GM21619 (cell line): ENCODE measurements around the gene VIPAS39.

ENCODE experiments used
- ATAC-seq: cut with Tn5 transposase; IDR thresholded peaks from one replicate; pipeline ENCODE4 v1.9.1; 2021; ENCODE audit not compliant: unreplicated experiment

Gene VIPAS39

GRCh38 chr14:77406718-77407117, 50.7 kb downstream of the VIPAS39 start:
- ATAC-seq, result no peak

DNA sequence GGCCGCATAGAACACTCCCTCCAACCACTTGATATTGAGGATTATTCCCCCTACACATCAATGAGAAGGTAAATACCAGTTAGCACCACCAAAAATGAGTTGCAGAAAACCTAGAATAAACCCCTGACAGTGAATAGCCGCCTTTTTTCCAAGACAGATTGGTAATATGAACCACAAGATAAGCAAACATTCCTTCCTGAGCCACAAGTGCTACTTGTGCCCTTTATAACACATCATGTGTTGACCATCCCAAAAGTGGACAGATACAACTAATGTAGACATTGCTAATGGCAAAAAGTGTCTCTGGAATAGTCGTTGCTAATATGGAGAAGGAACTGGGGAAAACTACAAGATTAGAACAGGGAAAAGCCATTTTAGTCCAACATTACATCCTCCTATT, 51.3 kb downstream of the VIPAS39 start:
- ATAC-seq, result no peak

GRCh38 chr14:77403768-77404167, 53.6 kb downstream of the VIPAS39 start:
- ATAC-seq, result no peak

GRCh38 chr14:77400216-77400615, 57.2 kb downstream of the VIPAS39 start:
- no peak for ATAC-seq

DNA sequence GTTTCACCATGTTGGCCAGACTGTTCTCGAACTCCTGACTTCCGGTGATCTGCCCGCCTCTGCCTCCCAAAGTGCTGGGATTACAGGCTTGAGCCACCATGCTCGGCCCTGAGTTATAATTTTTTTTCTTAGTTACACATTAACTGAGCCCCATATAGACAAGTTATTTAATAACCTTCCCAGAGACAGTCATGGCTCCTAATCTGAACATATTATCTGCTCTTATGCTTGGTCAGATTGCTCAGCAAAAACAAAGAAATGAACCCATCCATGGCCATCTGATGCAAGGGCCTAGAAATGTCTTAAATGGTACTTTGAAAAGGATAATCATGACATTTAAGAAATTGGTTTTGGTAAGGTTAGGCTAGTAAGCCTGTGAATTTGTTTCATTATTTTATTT, 67.2 kb downstream of the VIPAS39 start:
- no peak for ATAC-seq

DNA sequence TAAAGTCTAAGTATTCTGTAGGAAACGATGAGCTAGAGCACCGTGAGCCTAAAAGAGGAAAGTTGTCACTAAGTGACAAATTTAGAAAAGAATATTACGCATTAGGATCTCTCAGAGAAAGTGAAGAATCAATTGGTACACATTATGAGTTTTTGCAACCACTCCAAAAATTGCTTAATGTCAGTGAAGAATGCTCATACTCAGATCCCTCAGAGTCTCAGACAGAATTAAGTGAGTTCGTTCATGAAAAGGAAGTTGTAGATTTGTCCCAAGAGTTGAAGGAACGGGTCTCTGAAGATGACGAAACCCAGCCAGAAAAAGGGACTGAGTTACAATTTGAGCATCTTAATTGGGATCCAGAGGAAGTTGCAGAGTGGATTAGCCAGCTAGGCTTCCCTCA, 78.7 kb downstream of the VIPAS39 start:
- ATAC-seq, result no peak

- peak; percentile 4 for ATAC-seq
Observed at GRCh38 chr14:77377502-77377844, 79.9 kb downstream of the VIPAS39 start.

GRCh38 chr14:77376771-77377501, 80.5 kb downstream of the VIPAS39 start, which contains the start of the genes SAMD15 and TMED8:
SAMD15 (plus strand) TSS chr14:77377379; CDS start chr14:77377419, 40 bp downstream.
TMED8 (minus strand) TSS chr14:77377094; CDS start chr14:77377053, 41 bp downstream.
- peak; percentile 76 for ATAC-seq
